GM12878 (cell line): ENCODE results near the gene NDUFB2. TPM values are rescaled to one million over a fixed set of nuclear protein-coding genes. Genes with fewer than 3 reads are reported as not detected.

ENCODE experiments used
- ATF7 ChIP-seq: fragments of 450-650 bp; IDR thresholded peaks from 2 replicates; pipeline ENCODE4 v1.6.1; 2016; ENCODE audit warnings: low read depth, mild to moderate bottlenecking
- BRCA1 ChIP-seq: IDR thresholded peaks from 2 replicates; pipeline ENCODE4 v1.6.1; 2011; ENCODE audit warnings: low read depth, low read length, improper control_type of control experiment
- CREB1 ChIP-seq: IDR thresholded peaks from 2 replicates; pipeline ENCODE4 v1.6.1; 2012; ENCODE audit warnings: low read depth, mild to moderate bottlenecking, inconsistent platforms
- GABPA ChIP-seq: IDR thresholded peaks from 2 replicates; pipeline ENCODE4 v1.6.1; 2014; ENCODE audit warnings: antibody characterized with exemption, low read depth, mild to moderate bottlenecking, inconsistent platforms
- JUNB ChIP-seq: IDR thresholded peaks from 2 replicates; pipeline ENCODE4 v1.6.1; 2016; ENCODE audit warnings: antibody characterized with exemption, mild to moderate bottlenecking
- JUND ChIP-seq: IDR thresholded peaks from 2 replicates; pipeline ENCODE4 v1.6.1; 2012; ENCODE audit warnings: low read depth, mild to moderate bottlenecking, low read length, improper control_type of control experiment, moderate library complexity
- MYB ChIP-seq: fragments of 150-350 bp; IDR thresholded peaks from 2 replicates; pipeline ENCODE4 v1.6.1; 2014; ENCODE audit warnings: mild to moderate bottlenecking, low read depth, low read length, borderline replicate concordance
- NBN ChIP-seq: fragments of 450-650 bp; IDR thresholded peaks from 2 replicates; pipeline ENCODE4 v1.6.1; 2016
- PAX5 ChIP-seq: IDR thresholded peaks from 2 replicates; pipeline ENCODE4 v1.6.1; 2011; ENCODE audit warnings: low read depth, low read length, borderline replicate concordance
- RELA ChIP-seq: fragments of 450-650 bp; IDR thresholded peaks from 2 replicates; pipeline ENCODE4 v1.8.0; 2014; ENCODE audit warnings: borderline replicate concordance; ENCODE audit not compliant: partially characterized antibody
- TCF3 ChIP-seq: IDR thresholded peaks from 2 replicates; pipeline ENCODE4 v1.6.1; 2012; ENCODE audit warnings: low read depth, mild to moderate bottlenecking, low read length, borderline replicate concordance; ENCODE audit not compliant: insufficient read depth
- YY1 ChIP-seq: IDR thresholded peaks from 2 replicates; pipeline ENCODE4 v1.6.1; 2011; ENCODE audit warnings: low read depth, mild to moderate bottlenecking, low read length
- ZNF384 ChIP-seq: IDR thresholded peaks from 2 replicates; pipeline ENCODE4 v1.6.1; 2012; ENCODE audit warnings: low read depth, mild to moderate bottlenecking, low read length, improper control_type of control experiment, borderline replicate concordance
- ZSCAN29 ChIP-seq: fragments of 450-650 bp; IDR thresholded peaks from 2 replicates; pipeline ENCODE4 v1.6.1; 2017; ENCODE audit warnings: mild to moderate bottlenecking, moderate library complexity
- polyA plus RNA-seq, 11 experiments: library from polyadenylated mRNA; depleted of rRNA in 4 of 11; unstranded in 6 of 11; stranded (reverse) in 5 of 11; fragments of >200 nt; fragmentation: Nextera tagmentation in 4 of 11; fragmentation: Illumina TruSeq in 1 of 11; extraction: Ambion mirVana in 4 of 11; extraction: Trizol in 1 of 11; gene quantifications; 1 replicate in 1 of 11; 2 replicates in 10 of 11; pipeline versions ENCODE4 v1.2.1 to v1.2.3, GENCODE V29; 2011 to 2016; ENCODE audit warnings: inconsistent platforms in 2 of 11, missing spikeins in 2 of 11, low read depth in 1 of 11
- total RNA-seq, 4 experiments: library from RNA; depleted of rRNA in 3 of 4; stranded (reverse); fragments of >200 nt in 3 of 4; fragmentation: Illumina TruSeq in 1 of 4; extraction: Trizol in 1 of 4; gene quantifications; 2 replicates each; pipeline versions ENCODE4 v1.2.1 to v1.2.3, GENCODE V29; 2013 to 2021
- TF ChIP-seq, protein P1 (sequence below): fragments of 450-650 bp; IDR thresholded peaks from 2 replicates; pipeline ENCODE4 v1.6.1; 2016; ENCODE audit warnings: mild to moderate bottlenecking
- TF ChIP-seq, protein P2 (sequence below): fragments of 450-650 bp; IDR thresholded peaks from 2 replicates; pipeline ENCODE4 v1.6.1; 2017; ENCODE audit warnings: mild to moderate bottlenecking, low read depth, inconsistent platforms; ENCODE audit not compliant: poor library complexity, severe bottlenecking

NDUFB2 gene
- total and polyA plus RNA-seq, 10 of the 15 experiments (the other 5 are each of a cell fraction or from before 2014, with no cell fraction given): 109 to 1,236 (median 323) TPM

DNA sequence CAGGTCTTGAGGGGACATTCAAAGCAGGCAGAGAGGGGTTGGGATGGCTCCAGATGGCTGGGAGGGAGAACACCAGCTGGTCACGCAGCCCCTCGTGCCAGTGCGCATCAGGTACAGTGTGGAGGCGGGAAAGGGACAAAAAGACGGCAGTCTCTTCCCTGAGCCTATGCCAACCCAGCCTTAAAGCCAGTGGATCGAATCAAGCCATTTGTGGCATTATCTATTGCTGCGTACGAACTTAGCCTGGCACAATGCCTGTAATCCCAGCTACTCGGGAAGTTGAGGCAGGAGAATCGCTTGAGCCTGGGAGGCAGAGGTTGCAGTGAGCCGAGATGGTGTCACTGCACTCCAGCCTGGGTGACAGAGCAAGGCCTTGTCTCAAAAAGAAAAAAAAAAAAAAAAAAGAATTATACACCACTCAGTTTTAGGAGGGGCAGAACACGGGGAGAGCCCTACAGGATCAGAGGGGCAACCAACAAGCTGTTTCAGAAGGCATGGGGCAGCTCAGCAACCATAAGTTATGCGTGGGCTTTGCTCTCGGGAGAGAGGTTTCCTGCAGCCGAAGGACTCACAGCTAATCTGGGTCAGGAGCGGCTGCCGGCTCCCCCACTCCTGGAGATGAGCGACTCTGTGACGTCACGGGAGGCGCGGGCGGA lies 356 bp upstream of the NDUFB2 start (continued):
- TF ChIP-seq, protein P1, sequence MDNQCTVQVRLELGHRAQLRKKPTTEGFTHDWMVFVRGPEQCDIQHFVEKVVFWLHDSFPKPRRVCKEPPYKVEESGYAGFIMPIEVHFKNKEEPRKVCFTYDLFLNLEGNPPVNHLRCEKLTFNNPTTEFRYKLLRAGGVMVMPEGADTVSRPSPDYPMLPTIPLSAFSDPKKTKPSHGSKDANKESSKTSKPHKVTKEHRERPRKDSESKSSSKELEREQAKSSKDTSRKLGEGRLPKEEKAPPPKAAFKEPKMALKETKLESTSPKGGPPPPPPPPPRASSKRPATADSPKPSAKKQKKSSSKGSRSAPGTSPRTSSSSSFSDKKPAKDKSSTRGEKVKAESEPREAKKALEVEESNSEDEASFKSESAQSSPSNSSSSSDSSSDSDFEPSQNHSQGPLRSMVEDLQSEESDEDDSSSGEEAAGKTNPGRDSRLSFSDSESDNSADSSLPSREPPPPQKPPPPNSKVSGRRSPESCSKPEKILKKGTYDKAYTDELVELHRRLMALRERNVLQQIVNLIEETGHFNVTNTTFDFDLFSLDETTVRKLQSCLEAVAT: no peak
- TF ChIP-seq RELA: peak; percentile 37
- TF ChIP-seq GABPA: no peak
- peak; percentile 85; the same call in 1 of the 2 replicates for TF ChIP-seq CREB1
- peak; percentile 74; the same call in 1 of the 2 replicates for TF ChIP-seq JUND
- TF ChIP-seq PAX5: no peak
- TF ChIP-seq MYB: no peak
- peak; percentile 96 for TF ChIP-seq ATF7
- TF ChIP-seq ZNF384: peak; percentile 53; the same call in 1 of the 2 replicates
- TF ChIP-seq YY1: no peak
- no peak for TF ChIP-seq ZSCAN29
- no peak for TF ChIP-seq BRCA1
- TF ChIP-seq TCF3: no peak
- TF ChIP-seq JUNB: no peak
- TF ChIP-seq, protein P2, sequence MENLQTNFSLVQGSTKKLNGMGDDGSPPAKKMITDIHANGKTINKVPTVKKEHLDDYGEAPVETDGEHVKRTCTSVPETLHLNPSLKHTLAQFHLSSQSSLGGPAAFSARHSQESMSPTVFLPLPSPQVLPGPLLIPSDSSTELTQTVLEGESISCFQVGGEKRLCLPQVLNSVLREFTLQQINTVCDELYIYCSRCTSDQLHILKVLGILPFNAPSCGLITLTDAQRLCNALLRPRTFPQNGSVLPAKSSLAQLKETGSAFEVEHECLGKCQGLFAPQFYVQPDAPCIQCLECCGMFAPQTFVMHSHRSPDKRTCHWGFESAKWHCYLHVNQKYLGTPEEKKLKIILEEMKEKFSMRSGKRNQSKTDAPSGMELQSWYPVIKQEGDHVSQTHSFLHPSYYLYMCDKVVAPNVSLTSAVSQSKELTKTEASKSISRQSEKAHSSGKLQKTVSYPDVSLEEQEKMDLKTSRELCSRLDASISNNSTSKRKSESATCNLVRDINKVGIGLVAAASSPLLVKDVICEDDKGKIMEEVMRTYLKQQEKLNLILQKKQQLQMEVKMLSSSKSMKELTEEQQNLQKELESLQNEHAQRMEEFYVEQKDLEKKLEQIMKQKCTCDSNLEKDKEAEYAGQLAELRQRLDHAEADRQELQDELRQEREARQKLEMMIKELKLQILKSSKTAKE: no peak
- TF ChIP-seq NBN: peak; percentile 100
- TF ChIP-seq, all 136 proteins: peak for 13
